ENCODE data around the gene OSBPL3.

GRCh38 chr7:24833549-24833948 lies 146.4 kb downstream of the OSBPL3 start:
- TF ChIP-seq POLR2A (IDR thresholded peaks at IDR 0.05; ENCODE audit: borderline replicate concordance, extremely low read depth, insufficient read depth, insufficient read length) (no peak), CTCF (IDR thresholded peaks at IDR 0.05 in 2 of 3, conservative IDR thresholded peaks at IDR 0.05 in 1 of 3; ENCODE audit: borderline replicate concordance in 1 of 3, insufficient read depth in 1 of 3, low read depth in 2 of 3, low read length in 2 of 3) (no peak), MAX (IDR thresholded peaks at IDR 0.05) (no peak), REST (IDR thresholded peaks at IDR 0.05; ENCODE audit: low read depth) (no peak)

Data from HCT116 (cell line).